DMS 273 (cell line): ENCODE data around the gene ADRA2B.
"Not testable (repeated sequence)": the region's sequence is repeated elsewhere in the genome, so short reads cannot be mapped to it uniquely, and the experiment has no call there.

ENCODE experiments used
- DNase-seq: peaks from one replicate; lab custom pipeline; 2025; ENCODE audit not compliant: unreplicated experiment; lab: John Stamatoyannopoulos, UW

ADRA2B gene

DNA sequence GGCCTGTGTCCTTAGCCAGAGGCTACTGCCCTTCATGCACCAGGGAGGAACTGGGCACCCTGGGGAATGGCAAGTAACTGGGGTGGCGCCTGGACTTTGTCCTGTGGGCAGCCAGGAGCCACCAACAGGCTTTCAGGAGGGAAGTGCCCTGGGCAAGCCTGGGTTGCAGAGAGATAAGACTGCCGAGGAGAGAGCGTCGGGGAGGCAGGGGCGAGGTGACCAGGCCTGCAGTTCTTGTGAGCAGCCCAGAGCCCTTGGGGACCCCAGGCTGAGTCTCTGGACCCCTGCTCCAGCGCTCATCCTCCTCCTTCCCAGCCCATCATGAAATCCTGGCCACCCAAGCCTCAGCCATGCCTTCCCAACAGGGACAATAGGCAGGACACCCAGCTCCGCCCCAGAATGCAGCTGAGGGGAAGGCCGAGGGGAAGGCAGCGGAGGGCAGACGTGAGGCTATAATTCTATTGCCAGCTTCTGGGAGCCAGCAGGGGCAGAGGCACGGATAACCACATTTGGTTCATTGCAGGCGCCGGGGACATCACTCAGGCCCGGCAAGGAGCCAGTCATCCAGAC, 25.1 kb downstream of the ADRA2B start:
- DNase-seq, result no peak

DNA sequence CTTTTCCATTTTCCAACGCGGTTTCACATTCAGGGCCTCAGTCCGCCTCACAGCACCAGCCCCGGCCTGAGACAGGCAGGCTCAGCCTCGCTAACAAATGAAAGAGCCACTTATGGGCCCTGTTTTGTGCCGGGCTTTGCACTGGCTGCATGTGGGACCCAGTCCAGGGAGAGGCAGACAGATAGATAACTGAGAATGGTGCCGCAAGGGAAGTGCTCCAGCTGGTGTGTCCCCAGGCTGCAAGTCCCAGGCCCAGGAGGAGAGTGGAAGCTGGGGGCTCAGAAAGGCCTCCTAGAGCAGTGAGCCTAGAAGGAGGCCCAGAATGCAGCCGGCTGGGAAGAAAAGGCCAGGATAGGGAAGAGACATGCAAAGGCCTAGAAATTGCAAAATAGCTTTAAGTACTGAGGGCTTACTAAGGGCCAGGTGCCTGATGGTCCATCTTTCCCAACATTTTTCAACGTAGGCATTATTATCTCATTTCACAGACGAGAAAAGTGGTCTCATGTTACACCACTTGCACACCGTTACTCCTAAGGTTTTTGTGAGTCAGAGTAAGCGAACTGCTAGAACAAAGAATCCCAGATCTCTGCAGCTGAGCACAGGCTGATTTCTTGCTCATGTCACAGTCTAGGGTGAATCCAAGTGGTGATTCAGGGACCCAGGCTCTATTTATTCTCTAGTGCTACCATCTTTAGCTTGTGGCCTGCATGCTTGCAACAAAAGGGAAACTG, 26.0 kb downstream of the ADRA2B start:
- DNase-seq, result no peak

DNA sequence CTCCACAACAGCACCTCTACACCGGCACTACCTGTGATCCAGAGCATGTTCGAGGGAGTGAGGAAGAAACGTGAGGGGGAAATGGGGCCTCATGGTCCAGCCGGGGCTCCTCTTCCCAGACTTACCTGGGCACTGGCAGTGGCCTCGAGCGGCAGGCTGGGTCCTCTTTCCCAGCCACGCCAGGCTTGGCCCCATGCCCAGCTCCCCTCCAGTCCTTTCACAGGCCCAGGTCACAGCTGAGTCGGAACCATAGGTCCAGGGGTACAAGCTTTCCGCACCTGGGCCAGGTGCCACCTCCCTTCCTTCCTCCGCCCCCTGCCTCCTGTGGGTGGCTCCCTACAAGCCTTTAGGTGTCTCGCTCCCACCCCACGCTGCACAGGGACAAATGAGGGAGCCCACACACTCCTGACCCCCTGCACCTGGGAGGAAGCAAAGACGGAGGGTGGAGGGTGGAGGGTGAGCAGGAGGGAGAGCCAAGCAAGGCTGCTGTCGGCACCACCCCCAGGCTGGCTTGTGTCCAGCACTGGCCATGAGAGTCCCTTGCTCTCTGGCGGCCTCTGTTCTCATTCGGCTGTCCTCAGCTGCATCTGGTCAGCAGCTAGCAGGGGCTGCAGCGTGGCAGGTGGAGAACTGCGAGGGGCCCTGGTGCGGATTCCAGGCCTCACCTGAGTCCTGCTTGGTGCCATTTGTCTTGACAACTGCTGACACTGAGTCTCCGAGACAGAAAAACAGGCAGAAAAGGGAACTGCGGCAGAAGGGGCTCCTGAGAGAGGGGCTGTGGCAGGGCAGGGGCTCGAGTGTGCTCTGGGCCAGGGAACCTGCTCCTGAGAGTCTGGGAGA, 26.8 kb downstream of the ADRA2B start:
- no peak for DNase-seq

DNA sequence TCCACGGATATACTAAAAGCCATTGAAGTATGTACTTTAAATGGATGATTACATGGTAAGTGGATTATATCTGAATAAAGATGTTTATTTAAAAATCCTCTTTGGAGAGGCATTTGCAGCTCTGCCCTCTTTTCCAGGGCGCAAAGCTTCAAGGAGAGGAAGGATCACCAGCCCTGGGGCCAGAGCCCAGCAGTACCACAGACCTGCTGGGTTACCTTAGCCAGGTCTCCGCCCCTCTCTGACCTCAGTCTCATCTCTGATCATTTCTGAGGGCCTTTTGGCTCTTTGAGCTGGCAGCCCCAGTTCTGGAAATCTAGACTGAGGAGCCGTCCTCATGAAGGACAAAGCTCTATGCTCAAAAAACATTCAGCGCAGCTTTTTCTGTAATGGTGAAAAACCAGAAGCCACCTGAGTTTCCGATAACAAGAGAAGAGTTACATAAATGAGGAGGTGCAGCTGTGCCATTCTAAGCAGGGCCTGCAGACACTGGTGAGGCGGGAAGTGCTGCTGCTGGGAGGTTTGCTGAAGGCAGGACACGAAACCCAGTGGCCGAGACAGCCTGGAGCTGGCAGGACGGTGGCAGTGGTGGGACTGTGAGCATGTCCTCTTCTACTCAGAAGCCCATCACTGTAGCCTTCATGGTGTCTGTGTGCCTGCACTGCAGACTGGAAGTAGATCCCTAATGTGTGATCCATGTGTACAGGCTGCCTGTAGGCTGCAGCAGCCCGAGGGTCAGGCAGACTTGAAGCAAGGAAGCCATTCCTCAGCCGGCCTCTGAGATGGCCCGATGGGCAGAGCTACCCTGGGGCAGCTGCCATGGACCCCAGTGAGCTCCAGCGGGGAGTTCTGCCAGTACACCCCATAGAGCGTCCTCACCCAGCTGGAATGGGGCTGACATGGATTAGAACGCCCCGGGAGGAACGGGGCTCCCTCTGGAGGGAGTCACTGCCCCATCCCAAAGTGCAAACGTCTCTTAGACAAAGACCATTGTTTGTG, 27.7 kb downstream of the ADRA2B start:
- DNase-seq, result no peak

DNA sequence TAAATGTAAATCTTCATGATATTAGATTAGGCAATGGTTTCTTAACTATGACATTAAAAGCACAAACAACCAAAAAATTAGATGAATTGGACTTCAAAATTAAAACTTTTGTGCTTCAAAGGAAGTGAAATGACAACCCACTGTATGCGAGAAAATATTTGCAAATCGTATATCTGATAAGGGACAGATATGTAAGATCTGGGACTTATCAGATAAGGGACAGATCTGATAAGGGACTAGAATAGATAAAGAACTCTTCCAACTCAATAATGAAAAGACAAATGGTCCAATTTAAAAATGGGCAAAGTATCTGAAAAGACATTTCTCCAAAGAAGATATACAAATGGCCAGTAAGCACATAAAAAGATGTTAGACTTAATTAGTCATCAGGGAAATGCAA, 29.2 kb downstream of the ADRA2B start:
- DNase-seq, result no peak

DNA sequence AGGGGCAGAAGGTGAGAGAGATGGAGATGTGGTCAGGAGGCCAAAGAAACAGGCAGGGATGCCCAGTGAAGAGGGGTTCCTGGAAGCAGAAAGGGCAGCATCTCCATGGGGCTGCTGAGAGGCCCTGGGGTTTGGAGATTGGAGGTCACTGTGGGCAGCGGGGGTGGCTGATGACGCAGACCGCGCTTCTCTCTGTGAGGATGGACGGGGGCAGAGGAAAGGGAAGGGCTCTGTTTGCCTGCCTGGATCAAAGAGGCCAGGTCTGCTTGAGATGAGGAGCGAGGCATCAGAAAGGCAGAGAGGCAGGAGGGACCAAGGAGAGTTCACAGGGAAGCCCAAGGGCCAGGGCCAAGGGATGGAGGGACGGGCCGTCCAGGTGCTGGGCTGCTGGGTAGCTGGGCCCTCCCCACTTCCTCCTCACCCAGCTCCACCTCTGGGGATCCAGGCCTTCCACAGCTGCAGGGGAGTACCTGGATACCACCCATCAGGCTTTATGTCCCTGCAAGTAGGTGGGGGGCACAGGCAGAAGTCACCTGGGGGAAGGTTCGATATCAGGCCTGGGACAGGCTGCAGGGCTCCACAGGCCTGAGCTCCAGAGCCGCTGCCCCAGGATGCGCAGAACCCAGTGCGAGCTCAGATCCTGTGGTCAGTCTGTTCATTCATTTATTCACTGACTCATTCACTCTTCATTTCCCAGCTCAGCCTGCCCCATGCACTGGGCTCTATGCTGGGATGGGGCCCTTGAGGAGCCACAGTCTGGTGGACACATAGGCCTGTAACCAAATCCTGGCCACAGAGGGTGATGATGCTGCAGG, 30.6 kb downstream of the ADRA2B start:
- no peak for DNase-seq

DNA sequence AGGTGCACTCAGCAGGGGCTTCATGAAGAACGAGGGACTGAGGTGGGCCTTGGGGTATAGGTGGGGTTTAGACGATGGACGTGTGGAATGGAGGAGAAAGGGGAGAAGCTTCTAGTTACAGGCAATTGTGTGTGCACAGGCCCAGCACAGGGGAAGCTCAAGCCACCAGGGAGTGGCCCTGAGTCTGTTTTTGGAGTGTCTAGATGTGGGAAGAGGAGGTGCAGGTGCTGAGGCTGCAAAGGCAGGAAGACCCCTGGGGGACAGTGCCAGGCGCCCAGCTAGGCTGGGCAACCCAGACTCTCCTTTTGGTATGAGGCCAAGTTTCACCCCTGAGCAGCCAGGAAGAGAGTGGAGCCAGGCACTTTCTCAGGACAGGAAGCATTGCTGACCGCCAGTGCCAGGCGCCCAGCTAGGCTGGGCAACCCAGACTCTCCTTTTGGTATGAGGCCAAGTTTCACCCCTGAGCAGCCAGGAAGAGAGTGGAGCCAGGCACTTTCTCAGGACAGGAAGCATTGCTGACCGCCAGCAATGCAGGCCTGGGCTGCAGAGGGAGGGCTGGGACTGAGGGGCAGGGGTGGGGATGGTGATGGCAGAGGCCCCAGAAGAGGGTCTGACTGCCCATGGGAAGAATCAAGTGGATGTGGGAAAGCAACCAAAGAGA, 31.4 kb downstream of the ADRA2B start:
- not testable (repeated sequence) for DNase-seq

DNA sequence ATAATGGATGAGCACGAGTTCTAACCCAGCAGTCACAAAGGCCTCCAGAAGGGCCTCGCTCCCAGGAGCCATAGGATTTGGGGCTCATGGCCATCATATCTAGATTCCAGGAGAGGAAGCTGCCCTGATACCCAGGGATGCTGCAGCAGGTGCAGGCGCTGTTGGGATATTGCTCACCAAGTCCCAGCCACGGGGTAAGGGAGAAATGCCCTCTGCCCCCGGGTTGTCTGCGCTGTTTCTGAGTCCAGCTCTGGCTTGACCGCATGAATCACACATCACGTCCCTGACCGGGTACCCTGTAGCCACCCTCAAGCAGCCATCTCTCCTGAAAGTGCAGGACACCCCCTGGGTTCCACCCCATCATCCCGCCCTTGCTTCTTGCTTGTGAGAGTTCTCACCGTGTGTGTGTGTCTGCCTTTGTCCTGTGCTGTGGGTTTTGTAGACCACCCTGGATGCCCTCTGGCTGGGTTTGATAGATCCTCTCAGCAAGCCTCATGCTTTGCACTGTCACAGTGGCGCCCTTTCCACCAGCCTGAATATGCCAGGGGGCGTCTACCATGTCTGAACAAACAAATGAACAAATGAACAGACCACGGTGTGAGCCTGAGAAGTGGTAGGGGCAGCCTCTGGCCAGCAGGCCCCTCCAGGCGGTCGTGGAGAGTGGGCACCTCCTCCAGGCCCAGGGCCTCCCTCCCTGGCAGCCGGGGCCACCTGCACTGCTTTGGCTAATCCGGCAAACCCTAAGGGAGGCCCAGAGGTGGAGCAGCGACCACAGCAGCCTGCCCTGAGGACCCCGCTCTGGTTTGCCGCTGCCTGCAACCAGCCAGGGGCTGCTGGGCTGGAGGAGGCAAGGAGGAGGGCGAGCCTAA, 32.1 kb downstream of the ADRA2B start:
- DNase-seq, result no peak

DNA sequence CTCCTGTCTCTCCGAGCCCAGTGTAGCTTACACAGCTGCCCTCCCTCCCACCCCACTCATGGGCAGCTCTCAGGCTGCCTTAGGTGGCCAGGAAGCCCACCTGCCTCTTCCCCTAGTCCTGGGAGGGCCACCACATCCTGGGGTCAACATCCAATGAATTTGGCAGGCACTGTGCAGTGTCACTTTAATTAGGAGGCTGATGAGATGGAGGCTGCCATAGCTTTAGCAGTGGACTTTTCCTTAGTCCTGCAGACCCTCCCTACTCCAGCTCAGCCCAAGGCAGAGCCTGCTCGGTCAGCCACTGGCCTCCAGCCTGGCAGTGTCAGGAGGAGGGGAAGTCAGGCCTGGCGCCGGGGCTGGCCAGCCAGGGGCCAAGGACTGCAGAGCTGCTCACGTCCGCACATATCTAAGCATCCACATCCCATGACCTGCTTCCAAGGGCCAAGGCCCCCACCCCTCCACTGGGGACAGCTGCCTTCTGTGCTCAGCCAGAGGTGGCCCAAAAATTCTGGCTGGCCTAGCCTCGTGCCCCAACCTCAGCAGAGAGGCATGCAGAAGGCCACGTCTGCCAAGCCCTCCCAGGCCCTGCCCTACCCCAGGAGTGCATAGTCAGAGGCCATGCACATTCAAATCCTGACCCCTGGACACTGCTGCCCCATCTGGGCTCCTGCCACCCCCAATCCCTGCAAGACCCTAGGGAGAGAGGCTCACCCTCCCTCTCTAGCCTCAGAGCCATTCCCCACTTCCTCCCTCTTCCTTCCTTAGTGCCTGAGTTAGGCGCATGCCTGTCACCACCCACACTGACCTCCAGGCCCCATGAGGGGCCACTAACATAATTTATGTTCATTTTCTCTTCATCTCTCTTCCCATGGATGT, 33.1 kb downstream of the ADRA2B start:
- no peak for DNase-seq

DNA sequence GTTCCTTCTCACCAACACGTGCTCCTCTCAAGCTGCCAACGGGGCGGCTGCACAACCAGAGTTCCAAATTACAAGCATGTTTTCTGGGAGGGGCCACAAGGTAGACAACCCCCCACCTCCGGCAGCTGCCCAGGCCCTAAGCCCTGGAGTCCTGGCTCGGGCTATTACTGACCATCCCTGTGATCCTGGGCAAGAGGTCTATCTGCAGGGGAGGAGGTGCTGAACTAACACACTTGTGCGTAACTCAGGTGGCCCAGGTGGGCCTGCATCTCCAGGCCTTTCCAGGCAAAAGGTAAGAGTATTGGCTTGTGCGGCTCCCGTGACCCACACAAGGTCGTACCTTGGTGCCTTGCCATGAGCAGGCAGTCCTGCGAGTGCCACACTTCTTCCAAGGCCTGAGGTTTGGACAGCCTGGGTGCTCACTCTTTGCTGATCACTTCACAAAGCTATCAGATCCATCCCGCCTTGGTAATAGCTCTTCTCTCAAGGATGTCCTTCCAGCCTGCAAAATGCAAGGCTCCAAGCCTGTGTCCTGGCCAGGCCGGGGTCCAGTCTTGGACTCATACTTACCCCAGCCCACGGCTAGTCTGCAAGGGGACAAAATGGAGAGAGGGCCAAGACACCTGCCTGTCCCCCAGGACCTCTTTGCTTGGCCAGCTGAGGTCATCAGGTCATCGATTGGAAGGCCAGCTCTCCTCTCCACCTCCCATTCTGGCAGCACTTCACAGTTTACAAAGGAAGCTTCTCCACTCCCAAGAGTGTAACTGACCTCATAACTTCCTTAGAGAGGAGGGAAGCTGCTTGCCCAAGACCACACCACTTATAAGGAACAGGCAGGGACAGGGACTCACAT, 33.9 kb downstream of the ADRA2B start:
- DNase-seq, result no peak

DNA sequence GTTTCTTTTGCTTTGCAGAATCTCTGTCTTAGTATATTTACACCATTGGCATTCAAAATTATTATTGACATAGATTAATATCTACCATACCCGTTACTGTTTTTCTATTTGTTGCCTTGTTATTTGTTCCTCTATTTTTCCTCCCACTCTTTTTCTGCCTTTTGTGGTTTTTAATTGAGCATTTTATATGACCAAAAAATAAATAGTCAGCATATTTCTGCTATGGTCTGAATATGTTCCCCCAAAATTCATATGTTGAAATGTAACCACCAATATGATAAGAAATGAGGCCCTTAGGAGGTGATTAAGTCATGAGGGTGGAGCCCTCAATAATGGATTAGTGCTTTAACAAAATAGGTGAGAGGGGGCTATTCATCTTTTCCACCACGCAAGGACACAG, 35.3 kb downstream of the ADRA2B start:
- no peak for DNase-seq

DNA sequence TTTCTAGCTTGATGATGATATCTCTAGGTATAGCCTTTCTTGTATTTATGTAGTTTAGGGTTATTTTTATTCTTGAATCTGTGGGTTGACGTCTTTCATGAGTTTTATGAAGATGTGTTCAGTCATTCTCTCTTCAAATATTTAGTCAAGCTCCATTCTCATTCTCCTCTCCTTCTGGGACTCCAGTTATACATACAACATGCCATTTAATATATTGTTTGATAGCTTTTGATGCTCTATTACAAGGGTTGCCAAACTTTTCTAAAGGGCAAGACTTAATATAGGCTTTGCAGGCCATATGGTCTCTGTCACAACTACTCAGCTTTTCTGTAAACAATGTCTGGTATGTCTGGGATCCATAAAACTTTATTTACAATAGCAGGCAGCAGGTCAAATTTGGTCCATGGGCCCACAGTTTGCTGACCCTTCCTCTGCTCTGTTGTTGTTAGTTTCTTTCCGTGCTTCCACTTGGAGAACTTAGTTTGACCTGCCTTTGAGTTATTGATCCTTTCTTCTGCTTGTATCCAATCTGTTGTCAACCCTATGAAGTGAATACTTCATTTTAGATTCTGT, 41.1 kb downstream of the ADRA2B start:
- no peak for DNase-seq

DNA sequence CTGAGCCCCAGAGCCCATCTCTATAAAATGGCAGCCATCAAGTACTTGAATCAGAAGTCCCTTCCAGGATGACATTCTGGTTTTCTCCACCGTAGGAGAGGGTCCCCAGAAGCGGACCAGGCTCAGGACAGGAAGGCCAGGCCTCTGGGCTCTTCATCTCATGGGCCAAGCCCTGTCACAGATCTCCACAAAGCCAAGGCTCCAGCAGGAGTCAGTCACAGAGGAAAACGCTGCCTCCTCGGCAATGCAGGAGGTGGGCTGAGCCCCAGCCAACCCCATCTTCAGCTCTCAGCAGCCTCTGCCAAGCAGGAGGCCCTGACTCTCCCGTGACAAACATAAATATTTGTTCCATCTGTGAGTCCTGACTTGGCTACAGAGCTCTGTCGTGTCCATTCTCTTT, 42.2 kb downstream of the ADRA2B start:
- DNase-seq, result no peak

DNA sequence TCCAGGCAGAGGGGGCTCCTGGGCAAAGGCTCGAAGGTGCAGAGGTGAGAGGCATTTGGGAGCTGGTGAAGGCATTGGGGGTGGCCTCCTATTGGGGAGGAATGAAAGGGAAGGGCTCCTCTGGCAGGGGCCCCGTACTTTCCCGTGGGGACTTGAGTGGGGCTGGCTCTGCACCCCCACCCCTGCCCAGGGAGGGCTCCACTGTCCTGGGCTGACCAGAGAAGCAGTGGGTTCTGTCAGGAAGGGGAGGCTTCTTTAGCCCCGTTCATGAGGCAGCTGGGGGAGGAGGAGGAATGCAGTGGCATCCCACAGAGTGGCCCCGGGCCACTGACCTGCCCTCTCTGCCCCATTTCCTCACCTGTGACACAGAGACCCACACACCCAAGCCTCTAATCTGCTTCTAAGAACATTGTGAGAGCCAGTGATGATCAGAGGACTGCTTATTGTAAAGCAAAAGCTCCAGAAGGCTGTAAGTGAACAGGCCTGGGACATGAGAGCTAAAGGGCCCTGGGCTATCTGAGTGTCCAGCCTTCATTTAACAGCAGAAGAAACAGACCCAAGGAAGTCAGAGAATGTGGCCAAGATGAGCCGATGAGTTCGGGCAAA, 43.1 kb downstream of the ADRA2B start:
- no peak for DNase-seq

DNA sequence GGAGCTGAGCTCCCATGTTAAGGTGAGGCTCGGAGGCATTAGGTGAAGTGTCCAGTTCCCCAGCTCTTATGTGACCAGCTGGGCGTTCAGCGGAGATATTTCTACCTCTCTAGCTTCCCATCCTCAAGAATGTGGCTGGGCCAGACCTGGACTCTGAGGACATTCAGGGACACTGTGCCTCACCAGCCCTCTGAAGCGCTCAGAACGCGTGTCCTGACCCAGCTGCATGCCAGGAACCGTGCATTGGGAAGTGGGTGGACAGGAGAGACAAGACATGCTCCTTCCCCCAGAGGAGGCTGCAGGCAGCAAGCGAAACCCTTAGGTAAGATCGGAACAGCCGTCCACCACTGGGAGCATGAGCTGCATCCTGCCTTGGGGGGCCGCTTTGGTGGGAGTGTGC, 43.6 kb downstream of the ADRA2B start:
- no peak for DNase-seq

DNA sequence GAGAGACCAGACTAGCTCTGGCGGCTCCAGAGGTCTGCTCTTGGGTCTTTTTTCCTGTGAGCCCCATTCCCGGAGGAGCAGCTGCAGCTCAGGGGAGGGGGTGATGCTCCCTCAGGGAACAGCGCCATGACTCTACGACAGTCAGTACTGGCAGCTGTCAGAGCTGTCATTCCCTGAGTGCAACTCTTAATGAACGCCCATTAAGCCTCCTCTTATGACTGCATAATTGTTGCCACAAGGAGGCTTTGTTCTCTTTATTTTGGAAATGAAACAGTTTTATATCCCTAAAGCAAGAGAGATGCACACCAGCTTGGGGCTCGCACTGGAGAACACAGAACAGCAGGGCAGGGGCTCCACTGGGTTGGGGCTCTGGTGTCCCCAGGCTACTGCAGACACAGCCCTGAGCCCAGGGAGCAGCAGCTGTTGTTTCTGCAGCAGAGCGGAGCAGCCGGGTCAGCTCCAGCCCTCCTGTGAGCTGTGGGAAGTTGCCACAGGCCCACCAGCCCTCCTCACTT, 44.3 kb downstream of the ADRA2B start:
- DNase-seq, result peak; percentile 33
